Gastroesophageal sphincter (tissue), 4 donors: ENCODE data around the gene TRMT2A. TPM values are rescaled to one million over a fixed set of nuclear protein-coding genes. Genes with fewer than 3 reads are reported as not detected.

Source experiments
- ATAC-seq: fragments of 150-250 bp; one replicate; pipeline ENCODE4 v1.9.1; 2016; ENCODE audit warnings: mild to moderate bottlenecking, moderate library complexity
- H3K27ac ChIP-seq, 4 donors: fragments of 200-600 bp; sonication (generic) in 3 of 4; 1 replicate in 3 of 4; 2 replicates in 1 of 4; pipeline ENCODE4 v1.5.1; 2016 to 2019
- H3K27me3 ChIP-seq: fragments of 200-600 bp; sonication (generic); one replicate; pipeline ENCODE4 v1.5.1; 2019
- H3K36me3 ChIP-seq, 2 donors: fragments of 200-600 bp; sonication (generic); one replicate each; pipeline ENCODE4 v1.5.1; 2019; ENCODE audit warnings: control low read depth in 1 of 2
- H3K4me1 ChIP-seq, 3 donors: fragments of 200-600 bp; sonication (generic); 1 replicate in 2 of 3; 2 replicates in 1 of 3; pipeline ENCODE4 v1.5.1; 2016 to 2019; ENCODE audit warnings: control low read depth in 2 of 3
- H3K4me3 ChIP-seq, 2 donors: fragments of 200-600 bp; sonication (generic); one replicate each; pipeline ENCODE4 v1.5.1; 2019; ENCODE audit warnings: mild to moderate bottlenecking in 1 of 2, moderate library complexity in 1 of 2
- H3K9me3 ChIP-seq, 3 donors: fragments of 200-600 bp; sonication (generic); one replicate each; pipeline ENCODE4 v1.5.1; 2017 to 2019; ENCODE audit warnings: control low read depth in 2 of 3
- EP300 ChIP-seq: sonication (generic); formaldehyde crosslinking; IDR thresholded peaks from one replicate; pipeline ENCODE4 v1.6.1; 2017; ENCODE audit warnings: antibody characterized with exemption, mild to moderate bottlenecking
- POLR2A ChIP-seq, 2 donors: fragments of 450-650 bp; IDR thresholded peaks; one replicate each; pipeline ENCODE4 v1.6.1; 2017; ENCODE audit warnings: antibody characterized with exemption in 2 of 2, mild to moderate bottlenecking in 2 of 2, moderate library complexity in 1 of 2
- POLR2AphosphoS5 ChIP-seq: sonication (generic); formaldehyde crosslinking; IDR thresholded peaks from one replicate; pipeline ENCODE4 v1.6.1; 2017; ENCODE audit warnings: antibody characterized with exemption
- WGBS, 2 donors: methylation state at CpG; one replicate each; pipeline ENCODE4 v1.1.5; 2018; ENCODE audit warnings: low coverage in 1 of 2; 5-methylcytosine and 5-hydroxymethylcytosine counted together
- total RNA-seq, 4 donors: library from RNA; depleted of rRNA; stranded (reverse); fragments of >200 nt; gene quantifications; one replicate each; pipeline ENCODE4 v1.1.0, GENCODE V29; 2016
- TF ChIP-seq, protein P1 (sequence below), 4 experiments: fragments of 200-600 bp in 2 of 4; fragments of 450-650 bp in 2 of 4; sonication (generic) in 1 of 4; IDR thresholded peaks; one replicate each; pipeline ENCODE4 v1.5.1; 2017 to 2019; ENCODE audit warnings: antibody characterized with exemption in 4 of 4, mild to moderate bottlenecking in 2 of 4, moderate library complexity in 2 of 4

Gene TRMT2A
- total RNA-seq, 4 donors from 2014 or later: 24.1 to 57.0 (median 36.3) TPM

DNA sequence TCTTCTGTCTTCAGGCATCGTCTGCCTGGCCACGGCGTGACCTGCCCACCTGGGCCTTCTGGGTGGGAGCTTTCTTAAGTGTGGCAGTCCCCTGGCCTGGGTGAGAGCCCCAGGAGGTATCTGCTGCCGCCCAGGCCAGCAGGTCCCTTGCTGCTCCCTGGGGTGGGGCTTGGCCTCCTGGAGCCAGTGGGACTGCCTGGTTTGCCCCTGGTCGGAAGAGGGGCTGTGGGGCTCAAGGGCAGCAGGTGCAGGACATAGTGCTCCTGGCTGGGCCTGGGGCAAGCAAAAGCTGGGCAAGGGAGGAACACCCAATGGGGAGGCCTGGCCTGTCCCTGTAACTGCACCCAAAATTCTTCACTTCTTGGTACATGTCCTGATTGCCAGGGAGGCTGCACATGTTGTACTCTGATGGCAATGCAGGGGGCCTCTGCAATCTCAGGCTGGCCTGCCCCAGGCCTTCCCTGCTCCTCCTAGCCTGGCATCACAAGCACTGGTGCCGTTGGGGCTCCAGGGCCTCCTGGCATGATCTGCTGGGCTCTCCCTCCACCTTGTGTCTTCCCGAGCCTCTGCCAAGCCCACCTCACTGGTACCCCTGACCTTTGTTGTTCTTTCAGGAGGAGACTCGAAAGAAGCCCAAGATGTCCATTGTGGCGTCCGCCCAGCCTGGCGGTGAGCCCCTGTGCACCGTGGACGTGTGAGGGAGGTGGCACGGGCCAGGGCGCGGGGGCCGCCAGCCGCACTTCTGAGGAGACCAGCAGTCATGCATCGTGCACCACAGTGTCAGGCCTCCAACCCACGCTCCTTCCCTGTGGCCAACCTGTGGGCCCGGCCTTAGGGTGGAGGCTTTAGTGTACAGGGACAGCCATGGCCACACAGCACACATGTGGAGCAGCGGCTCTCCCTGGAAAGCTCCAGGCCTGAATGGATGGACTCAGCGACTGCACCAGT lies 7.3 kb downstream of the TRMT2A start:
- no peaks in the 10 kb centered on the region for H3K27me3 ChIP-seq
- TF ChIP-seq POLR2AphosphoS5 (no peak), POLR2A (IDR thresholded peaks at IDR 0.05) (no peak), EP300 (no peak)
- TF ChIP-seq, protein P1, sequence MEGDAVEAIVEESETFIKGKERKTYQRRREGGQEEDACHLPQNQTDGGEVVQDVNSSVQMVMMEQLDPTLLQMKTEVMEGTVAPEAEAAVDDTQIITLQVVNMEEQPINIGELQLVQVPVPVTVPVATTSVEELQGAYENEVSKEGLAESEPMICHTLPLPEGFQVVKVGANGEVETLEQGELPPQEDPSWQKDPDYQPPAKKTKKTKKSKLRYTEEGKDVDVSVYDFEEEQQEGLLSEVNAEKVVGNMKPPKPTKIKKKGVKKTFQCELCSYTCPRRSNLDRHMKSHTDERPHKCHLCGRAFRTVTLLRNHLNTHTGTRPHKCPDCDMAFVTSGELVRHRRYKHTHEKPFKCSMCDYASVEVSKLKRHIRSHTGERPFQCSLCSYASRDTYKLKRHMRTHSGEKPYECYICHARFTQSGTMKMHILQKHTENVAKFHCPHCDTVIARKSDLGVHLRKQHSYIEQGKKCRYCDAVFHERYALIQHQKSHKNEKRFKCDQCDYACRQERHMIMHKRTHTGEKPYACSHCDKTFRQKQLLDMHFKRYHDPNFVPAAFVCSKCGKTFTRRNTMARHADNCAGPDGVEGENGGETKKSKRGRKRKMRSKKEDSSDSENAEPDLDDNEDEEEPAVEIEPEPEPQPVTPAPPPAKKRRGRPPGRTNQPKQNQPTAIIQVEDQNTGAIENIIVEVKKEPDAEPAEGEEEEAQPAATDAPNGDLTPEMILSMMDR (IDR thresholded peaks at IDR 0.05): no peak
- whole genome bisulfite sequencing, 2 donors: 82% methylated on average over 2 of the region's 23 CpGs; no CpG with 5 or more reads in 1 of the 2 donors
- ATAC-seq: no peak
- H3K27ac ChIP-seq: no peak overlapping the region
- H3K4me3 ChIP-seq: no peak overlapping the region
- peaks cover 0 to 100% of the 10 kb centered on the region in 2 donors for H3K36me3 ChIP-seq
- peaks cover 0 to 4% (median 0%) of the 10 kb centered on the region in 3 donors for H3K4me1 ChIP-seq
- no peaks in the 10 kb centered on the region for H3K9me3 ChIP-seq

- Histone ChIP-seq H3K36me3 (peaks cover 0 to 100% of the 10 kb centered on the region in 2 donors), H3K9me3 (no peaks in the 10 kb centered on the region), H3K27ac (no peak overlapping the region), H3K4me1 (no peaks in the 10 kb centered on the region), H3K27me3 (no peaks in the 10 kb centered on the region), H3K4me3 (no peak overlapping the region)
- no peak for ATAC-seq
- WGBS, 2 donors: 50 to 78% methylated on average over 2 to 5 of the region's 12 CpGs
- TF ChIP-seq POLR2A (IDR thresholded peaks at IDR 0.05): no peak
- TF ChIP-seq EP300: no peak
- no peak for TF ChIP-seq POLR2AphosphoS5
- TF ChIP-seq, protein P1 (IDR thresholded peaks at IDR 0.05): no peak
Measured at GRCh38 chr22:20108757-20109230, 8.2 kb downstream of the TRMT2A start.

DNA sequence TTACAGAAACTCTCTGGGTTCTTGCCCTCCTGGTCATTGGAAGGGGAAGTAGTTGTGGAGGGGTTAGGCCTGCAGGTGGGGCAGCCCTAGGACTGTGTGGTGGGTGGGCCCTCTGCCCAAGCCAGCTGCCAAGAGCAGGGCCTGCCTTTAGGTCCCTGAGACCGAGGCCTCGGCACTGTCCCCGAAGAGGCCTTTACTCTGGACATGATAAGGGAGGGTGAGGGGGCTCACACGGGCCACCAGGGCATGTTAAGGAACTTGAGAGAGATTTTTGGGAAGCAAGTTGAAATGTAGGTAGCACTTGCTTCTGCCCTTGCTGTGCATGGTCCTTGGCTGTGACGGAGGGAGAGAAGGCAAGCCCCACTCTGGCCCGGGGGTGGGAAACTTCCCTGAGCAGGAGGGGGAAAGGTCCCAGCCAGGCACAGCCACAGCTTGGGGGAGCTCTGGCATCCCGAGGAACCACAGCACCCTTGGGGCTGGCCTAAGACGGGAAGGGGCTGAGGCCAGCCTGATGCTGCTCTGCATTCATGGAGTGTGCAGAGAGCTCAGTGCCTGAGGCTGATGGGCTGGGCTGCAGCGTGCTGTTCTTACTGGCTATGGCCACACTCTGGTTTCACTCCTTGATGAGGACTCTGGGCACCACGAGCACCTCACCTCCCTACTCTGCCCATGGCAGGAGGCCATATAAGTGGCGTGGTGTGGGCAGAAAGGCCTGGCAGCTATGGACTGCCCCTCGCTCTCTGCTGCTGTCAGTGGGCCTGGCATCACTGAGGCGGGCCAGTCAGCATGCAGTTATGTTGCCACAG lies 8.9 kb downstream of the TRMT2A start:
- Histone ChIP-seq H3K36me3 (peaks cover 0 to 98% of the 10 kb centered on the region in 2 donors), H3K9me3 (no peaks in the 10 kb centered on the region), H3K27ac (no peak overlapping the region), H3K4me1 (no peaks in the 10 kb centered on the region), H3K4me3 (no peak overlapping the region), H3K27me3 (no peaks in the 10 kb centered on the region)
- ATAC-seq: no peak
- TF ChIP-seq EP300 (no peak), POLR2AphosphoS5 (no peak), POLR2A (IDR thresholded peaks at IDR 0.05) (no peak)
- TF ChIP-seq, protein P1 (IDR thresholded peaks at IDR 0.05): no peak
- 67 to 70% methylated on average over 2 to 3 of the region's 13 CpGs for WGBS, 2 donors

GRCh38 chr22:20107471-20107901 lies 9.5 kb downstream of the TRMT2A start:
- no CpG with 5 or more reads among the region's 7 CpGs for WGBS, 2 donors
- no peak overlapping the region for H3K27ac ChIP-seq
- H3K27me3 ChIP-seq: no peaks in the 10 kb centered on the region
- no peak for ATAC-seq
- TF ChIP-seq POLR2A (IDR thresholded peaks at IDR 0.05) (no peak), POLR2AphosphoS5 (no peak), EP300 (no peak)
- TF ChIP-seq, protein P1 (IDR thresholded peaks at IDR 0.05): no peak
- H3K9me3 ChIP-seq: no peaks in the 10 kb centered on the region
- peaks cover 0 to 98% of the 10 kb centered on the region in 2 donors for H3K36me3 ChIP-seq
- no peak overlapping the region for H3K4me3 ChIP-seq
- no peaks in the 10 kb centered on the region for H3K4me1 ChIP-seq
